HG03095 (cell line): ENCODE data around the gene KCNK7.

Experiments used
- ATAC-seq: cut with Tn5 transposase; IDR thresholded peaks from one replicate; pipeline ENCODE4 v1.9.1; 2021; ENCODE audit warnings: moderate library complexity; ENCODE audit not compliant: unreplicated experiment

KCNK7 gene

GRCh38 chr11:65611758-65612603, 16.4 kb upstream of the KCNK7 start:
- no peak for ATAC-seq

GRCh38 chr11:65611028-65611757, 15.6 kb upstream of the KCNK7 start:
- ATAC-seq, result no peak

- no peak for ATAC-seq
These were observed 14.8 kb upstream of the KCNK7 start for GRCh38 chr11:65610404-65610803.

GRCh38 chr11:65609665-65610064, 14.1 kb upstream of the KCNK7 start:
- ATAC-seq, result no peak

- no peak for ATAC-seq
These were observed 13.6 kb upstream of the KCNK7 start for GRCh38 chr11:65609229-65609628.

GRCh38 chr11:65607614-65608426, 12.2 kb upstream of the KCNK7 start:
- ATAC-seq, result no peak

- ATAC-seq, result no peak
These were observed 11.4 kb upstream of the KCNK7 start for GRCh38 chr11:65606876-65607613.

- no peak for ATAC-seq
These were observed 8.7 kb upstream of the KCNK7 start for GRCh38 chr11:65604258-65604657.

- ATAC-seq, result no peak
These were observed 4.3 kb upstream of the KCNK7 start for GRCh38 chr11:65599955-65600246.

GRCh38 chr11:65599216-65599954, 3.8 kb upstream of the KCNK7 start:
- ATAC-seq, result no peak

GRCh38 chr11:65598258-65598699, 2.7 kb upstream of the KCNK7 start:
- ATAC-seq, result no peak

GRCh38 chr11:65596520-65596919, 920 bp upstream of the KCNK7 start:
- ATAC-seq, result no peak

GRCh38 chr11:65595131-65595530, 469 bp downstream of the KCNK7 start:
- no peak for ATAC-seq

- no peak for ATAC-seq
These were observed 1.8 kb downstream of the KCNK7 start for GRCh38 chr11:65593518-65594414.

- no peak for ATAC-seq
These were observed 2.6 kb downstream of the KCNK7 start for GRCh38 chr11:65592858-65593517.

- ATAC-seq, result no peak
These were observed 3.4 kb downstream of the KCNK7 start for GRCh38 chr11:65591939-65592857.

- no peak for ATAC-seq
These were observed 5.3 kb downstream of the KCNK7 start for GRCh38 chr11:65590240-65590738.
